SH-SY5Y (cell line): ENCODE results near the gene DYNLT4.

ENCODE experiments used
- GATA2 ChIP-seq: IDR thresholded peaks from 2 replicates; pipeline ENCODE4 v1.6.1; 2011; ENCODE audit warnings: mild to moderate bottlenecking, low read depth, low read length
- GATA3 ChIP-seq: IDR thresholded peaks from 2 replicates; pipeline ENCODE4 v1.6.1; 2011; ENCODE audit warnings: low read depth, mild to moderate bottlenecking, low read length, moderate library complexity

GRCh38 chr1:44827197-44828002, 20.2 kb upstream of the DYNLT4 start:
- no peak for TF ChIP-seq GATA3
- TF ChIP-seq GATA2, result no peak
